PC-3 (cell line): ENCODE data around the gene TRPV5. TPM values are rescaled to one million over a fixed set of nuclear protein-coding genes. Genes with fewer than 3 reads are reported as not detected.

Experiments used
- ATAC-seq: fragments of 200-7000 bp; cut with Tn5 transposase; 2 replicates; pipeline ENCODE4 v1.9.1; 2020; ENCODE audit warnings: mild to moderate bottlenecking, moderate library complexity
- BruUV-seq: library from RNA; stranded (reverse); fragments of 400-500 nt; replicated peaks from 2 replicates; lab custom pipeline; 2021; lab: Mats Ljungman, UMichigan
- CTCF ChIA-PET: fragments of 300-600 bp; sonication (Branson Sonifier 250); formaldehyde crosslinking; loops from one replicate; lab custom pipeline; 2022; ENCODE audit warnings: antibody characterized with exemption; lab: Charles Lee
- POLR2A ChIA-PET: fragments of 300-600 bp; sonication (Branson Sonifier 250); formaldehyde crosslinking; loops from one replicate; lab custom pipeline; 2022; ENCODE audit warnings: antibody characterized with exemption; ENCODE audit not compliant: unreplicated experiment; lab: Charles Lee
- DNase-seq: peaks from one replicate; pipeline ENCODE4 v3.0.0-alpha.2; 2015
- H2AFZ ChIP-seq: fragments of 300-600 bp; sonication (generic); 2 replicates; pipeline ENCODE4 v1.6.0; 2016; ENCODE audit warnings: antibody characterized with exemption, low read length
- H3F3A ChIP-seq: fragments of 300-600 bp; sonication (generic); one replicate; pipeline ENCODE4 v1.6.0; 2017; ENCODE audit warnings: antibody characterized with exemption, low read length, control low read depth, mild to moderate bottlenecking; ENCODE audit not compliant: unreplicated experiment
- H3K27ac ChIP-seq: fragments of 300-600 bp; sonication (generic); 2 replicates; pipeline ENCODE4 v1.5.1; 2016; ENCODE audit warnings: mild to moderate bottlenecking, low read length
- H3K27me3 ChIP-seq: fragments of 300-600 bp; sonication (generic); 2 replicates; pipeline ENCODE4 v1.6.1; 2016; ENCODE audit warnings: low read length, mixed read lengths
- H3K36me3 ChIP-seq: fragments of 300-600 bp; sonication (generic); 2 replicates; pipeline ENCODE4 v1.6.1; 2016; ENCODE audit warnings: low read depth, mixed run types, low read length, mixed read lengths
- H3K4me1 ChIP-seq: fragments of 300-600 bp; sonication (generic); 2 replicates; pipeline ENCODE4 v1.5.1; 2016; ENCODE audit warnings: low read length; ENCODE audit not compliant: insufficient read depth
- H3K4me2 ChIP-seq: fragments of 300-600 bp; sonication (generic); 2 replicates; pipeline ENCODE4 v1.6.0; 2016; ENCODE audit warnings: low read length
- H3K4me3 ChIP-seq: fragments of 300-600 bp; sonication (generic); 2 replicates; pipeline ENCODE4 v1.5.1; 2016; ENCODE audit warnings: mild to moderate bottlenecking, low read length, mixed read lengths
- H3K79me2 ChIP-seq: fragments of 300-600 bp; sonication (generic); 2 replicates; pipeline ENCODE4 v1.6.1; 2017; ENCODE audit warnings: low read length, mixed read lengths
- H3K9ac ChIP-seq: fragments of 300-600 bp; sonication (generic); 2 replicates; pipeline ENCODE4 v1.6.0; 2016; ENCODE audit warnings: mild to moderate bottlenecking, low read length
- H3K9me2 ChIP-seq: fragments of 300-600 bp; sonication (generic); replicated peaks from 2 replicates; pipeline ENCODE4 v1.6.1; 2016; ENCODE audit warnings: mixed run types, low read length, mixed read lengths
- H3K9me3 ChIP-seq: fragments of 300-600 bp; sonication (generic); 2 replicates; pipeline ENCODE4 v1.6.1; 2016; ENCODE audit warnings: low read length, mixed read lengths
- H4K20me1 ChIP-seq: fragments of 300-600 bp; sonication (generic); 2 replicates; pipeline ENCODE4 v1.6.1; 2016; ENCODE audit warnings: low read length, mixed read lengths
- CTCF ChIP-seq: fragments of 300-600 bp; sonication (generic); conservative IDR thresholded peaks from 2 replicates; pipeline ENCODE4 v1.5.1; 2017; ENCODE audit warnings: antibody characterized with exemption, low read depth, mild to moderate bottlenecking, low read length
- EZH2 ChIP-seq: fragments of 300-600 bp; sonication (generic); IDR thresholded peaks from one replicate; pipeline ENCODE4 v1.6.1; 2017; ENCODE audit warnings: antibody characterized with exemption, mild to moderate bottlenecking, low read length; ENCODE audit not compliant: unreplicated experiment
- EZH2phosphoT487 ChIP-seq: fragments of 300-600 bp; sonication (generic); IDR thresholded peaks from 2 replicates; pipeline ENCODE4 v1.6.1; 2018; ENCODE audit warnings: mild to moderate bottlenecking, antibody characterized with exemption, low read length, borderline replicate concordance
- intact Hi-C: fragments of 100-400 bp; cut with micrococcal nuclease; formaldehyde crosslinking; loops from 2 replicates; pipeline ENCODE4 v1.9.0; 2023
- total RNA-seq: library from RNA; depleted of rRNA; stranded (reverse); fragments of >200 nt; gene quantifications from 2 replicates; pipeline ENCODE4 v1.2.3, GENCODE V29; 2014

Gene TRPV5
- total RNA-seq, 1 experiment from 2014 or later: not detected

DNA sequence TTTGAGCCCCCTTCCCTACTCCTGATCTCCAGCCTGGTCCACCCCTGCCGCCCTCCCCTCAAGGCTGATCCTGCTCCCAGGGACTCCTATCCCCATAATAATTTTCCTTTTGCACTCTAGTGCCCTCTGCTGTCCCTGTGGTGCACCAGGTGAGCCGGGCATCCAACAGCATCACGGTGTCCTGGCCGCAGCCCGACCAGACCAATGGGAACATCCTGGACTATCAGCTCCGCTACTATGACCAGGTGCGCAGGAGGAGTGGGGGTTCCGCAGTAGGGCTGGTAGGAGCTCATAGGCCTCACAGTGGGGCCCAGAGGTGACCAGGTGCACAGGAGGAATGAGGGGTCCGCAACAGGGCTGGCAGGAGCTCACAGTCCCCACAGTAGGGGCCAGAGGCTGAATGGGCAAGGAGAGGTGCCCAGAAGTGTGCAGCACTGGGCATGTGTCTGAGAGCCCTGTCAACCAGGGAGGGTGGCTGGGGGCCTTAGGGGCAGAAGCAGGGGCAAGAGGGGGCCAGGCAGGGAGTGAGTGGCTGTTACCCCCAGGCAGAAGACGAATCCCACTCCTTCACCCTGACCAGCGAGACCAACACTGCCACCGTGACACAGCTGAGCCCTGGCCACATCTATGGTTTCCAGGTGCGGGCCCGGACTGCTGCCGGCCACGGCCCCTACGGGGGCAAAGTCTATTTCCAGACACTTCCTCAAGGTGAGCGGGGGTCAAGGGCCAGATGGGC is 67.0 kb downstream of the TRPV5 start:
- Histone ChIP-seq H3K4me2 (no peak overlapping the region), H3K36me3 (peaks cover 2% of the 10 kb centered on the region), H3K9me2 (no peaks in the 10 kb centered on the region), H3K4me3 (no peak overlapping the region), H3F3A (no peaks in the 10 kb centered on the region), H3K27me3 (no peaks in the 10 kb centered on the region), H3K27ac (no peak overlapping the region), H3K9me3 (no peaks in the 10 kb centered on the region), H3K4me1 (no peaks in the 10 kb centered on the region), H2AFZ (no peak overlapping the region), H4K20me1 (no peaks in the 10 kb centered on the region), H3K9ac (no peak overlapping the region), H3K79me2 (no peaks in the 10 kb centered on the region)
- DNase-seq: peak; percentile 73
- BruUV-seq: no TSS peak
- intact Hi-C loops: loop anchor here (1.0 to 5.0 kb wide), 2 partner anchors 12 to 54 kb away; no protein-coding TSS in a partner anchor
- peak; percentile 92 for ATAC-seq
- POLR2A ChIA-PET: no interaction called here
- CTCF ChIA-PET: interaction anchor here (0.6 to 1.3 kb wide), 2 partner anchors 103 to 331 kb away, joined by 4 to 5 read pairs; no protein-coding TSS in a partner anchor
- TF ChIP-seq EZH2 (no peak), CTCF (peak; percentile 81)

DNA sequence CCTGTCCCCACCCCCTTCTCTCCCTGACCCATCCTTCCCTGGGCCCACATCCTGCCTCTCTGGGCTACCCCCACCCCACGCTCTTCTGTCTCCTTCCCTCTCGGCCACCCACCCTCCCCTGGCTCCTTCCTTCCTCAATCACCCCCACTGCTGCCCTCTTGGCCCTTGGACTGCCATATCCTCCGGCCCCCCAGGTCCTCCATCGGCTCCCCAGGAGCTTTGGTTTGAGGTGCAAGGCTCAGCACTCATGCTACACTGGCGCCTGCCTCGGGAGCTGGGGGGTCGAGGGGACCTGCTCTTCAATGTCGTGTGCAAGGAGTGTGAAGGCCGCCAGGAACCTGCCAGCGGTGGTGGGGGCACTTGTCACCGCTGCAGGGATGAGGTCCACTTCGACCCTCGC is 67.8 kb downstream of the TRPV5 start:
- intact Hi-C loops: loop anchor here (1.0 to 5.0 kb wide), 2 partner anchors 11 to 53 kb away; no protein-coding TSS in a partner anchor

More for the DNA sequence above, 67.8 kb downstream of the TRPV5 start:
- H4K20me1 ChIP-seq: no peaks in the 10 kb centered on the region
- H3K27me3 ChIP-seq: no peaks in the 10 kb centered on the region
- ChIA-PET CTCF (interaction anchor here (1.3 kb wide), 1 partner anchor 331 kb away, joined by 4 read pairs; no protein-coding TSS in a partner anchor), POLR2A (interaction anchor here (0.5 kb wide), 1 partner anchor 11 kb away, joined by 22 read pairs; no protein-coding TSS in a partner anchor)
- no peak overlapping the region for H3K27ac ChIP-seq
- peaks cover 4% of the 10 kb centered on the region for H3K36me3 ChIP-seq
- no peak overlapping the region for H3K9ac ChIP-seq
- H2AFZ ChIP-seq: no peak overlapping the region
- H3K4me2 ChIP-seq: no peak overlapping the region
- TF ChIP-seq EZH2 (no peak), EZH2phosphoT487 (no peak), CTCF (no peak)
- no peak overlapping the region for H3K4me3 ChIP-seq
- DNase-seq (no peak), ATAC-seq (no peak)
- BruUV-seq: no TSS peak
- no peaks in the 10 kb centered on the region for H3F3A ChIP-seq
- H3K79me2 ChIP-seq: no peaks in the 10 kb centered on the region
- no peaks in the 10 kb centered on the region for H3K4me1 ChIP-seq
- H3K9me3 ChIP-seq: no peaks in the 10 kb centered on the region
- no peaks in the 10 kb centered on the region for H3K9me2 ChIP-seq
